A673 (cell line): Measurements from ENCODE around the gene BASP1. TPM values are rescaled to one million over a fixed set of nuclear protein-coding genes. Genes with fewer than 3 reads are reported as not detected.
A peak's percentile ranks its signal among the peaks of the same experiment; 100 is the strongest.

Experiments
- BruUV-seq: library from RNA; stranded (reverse); fragments of 400-500 nt; replicated peaks from 2 replicates; lab custom pipeline; 2021; lab: Mats Ljungman, UMichigan
- CTCF ChIA-PET: fragments of 300-600 bp; sonication (Branson Sonifier 250); formaldehyde crosslinking; loops from one replicate; lab custom pipeline; 2022; ENCODE audit warnings: antibody characterized with exemption; lab: Charles Lee
- POLR2A ChIA-PET: fragments of 300-600 bp; sonication (Branson Sonifier 250); formaldehyde crosslinking; loops from one replicate; lab custom pipeline; 2022; ENCODE audit warnings: antibody characterized with exemption; ENCODE audit not compliant: low non-redundant PET; lab: Charles Lee
- DNase-seq: peaks from one replicate; pipeline ENCODE4 v3.0.0-alpha.2; 2015; ENCODE audit warnings: low spot score
- H3K27ac ChIP-seq: fragments of 200-600 bp; sonication (generic); 2 replicates; pipeline ENCODE4 v1.5.1; 2016; ENCODE audit warnings: mixed run types, low read depth, mild to moderate bottlenecking, mixed read lengths, antibody characterized with exemption, low read length; ENCODE audit not compliant: poor library complexity, severe bottlenecking
- H3K27me3 ChIP-seq: fragments of 200-600 bp; sonication (generic); replicated peaks from 2 replicates; pipeline ENCODE4 v1.6.1; 2017; ENCODE audit warnings: mixed run types, low read depth, mild to moderate bottlenecking, mixed read lengths, antibody characterized with exemption, low read length; ENCODE audit not compliant: insufficient read depth, poor library complexity
- H3K36me3 ChIP-seq: fragments of 200-600 bp; sonication (generic); 2 replicates; pipeline ENCODE4 v1.6.1; 2016; ENCODE audit warnings: mixed run types, mild to moderate bottlenecking, mixed read lengths, antibody characterized with exemption, low read length; ENCODE audit not compliant: insufficient read depth, poor library complexity, severe bottlenecking
- H3K4me1 ChIP-seq: fragments of 200-600 bp; sonication (generic); 2 replicates; pipeline ENCODE4 v1.6.1; 2017; ENCODE audit warnings: mixed run types, mild to moderate bottlenecking, mixed read lengths, antibody characterized with exemption, low read length; ENCODE audit not compliant: insufficient read depth, poor library complexity, severe bottlenecking
- H3K4me3 ChIP-seq: fragments of 200-600 bp; sonication (generic); 2 replicates; pipeline ENCODE4 v1.5.1; 2016; ENCODE audit warnings: low read depth, mixed run types, mild to moderate bottlenecking, mixed read lengths, low read length; ENCODE audit not compliant: poor library complexity, severe bottlenecking
- H3K9me3 ChIP-seq: fragments of 200-600 bp; sonication (generic); 2 replicates; pipeline ENCODE4 v1.6.1; 2016; ENCODE audit warnings: mixed run types, low read depth, mild to moderate bottlenecking, mixed read lengths, antibody characterized with exemption, low read length; ENCODE audit not compliant: poor library complexity, severe bottlenecking
- CTCF ChIP-seq: fragments of 300-800, 200-600 bp; sonication (generic); conservative IDR thresholded peaks from 2 replicates; pipeline ENCODE4 v1.5.1; 2017; ENCODE audit warnings: low read depth, mild to moderate bottlenecking, antibody characterized with exemption, low read length, moderate library complexity, mixed read lengths
- EZH2 ChIP-seq: fragments of 200-600 bp; sonication (generic); IDR thresholded peaks from 2 replicates; pipeline ENCODE4 v1.6.1; 2017; ENCODE audit warnings: borderline replicate concordance, low read depth, mild to moderate bottlenecking, mixed read lengths, antibody characterized with exemption, low read length; ENCODE audit not compliant: poor library complexity, severe bottlenecking
- intact Hi-C: fragments of 100-400 bp; cut with micrococcal nuclease; formaldehyde crosslinking; loops from one replicate; pipeline ENCODE4 v1.10.0; 2022; ENCODE audit not compliant: unreplicated experiment
- total RNA-seq: library from RNA; stranded (reverse); gene quantifications from 2 replicates; pipeline ENCODE4 v1.2.3, GENCODE V29; 2021

Gene BASP1
- total RNA-seq, 1 experiment from 2014 or later, result 394 TPM

GRCh38 chr5:17216974-17217492 is 398 bp upstream of the BASP1 start:
- Histone ChIP-seq H3K27ac (peak overlapping the region; percentile 87), H3K4me1 (peaks cover 36% of the 10 kb centered on the region), H3K4me3 (peak overlapping the region; percentile 91), H3K27me3 (no peaks in the 10 kb centered on the region), H3K9me3 (no peaks in the 10 kb centered on the region), H3K36me3 (peaks cover 18% of the 10 kb centered on the region)
- peak; percentile 88 for DNase-seq
- TF ChIP-seq CTCF, result 0 out of 2 replicates have a peak, but pooled peaks have one; percentile 8
- TF ChIP-seq EZH2, result no peak
- ChIA-PET POLR2A (interaction anchor here (0.5 to 0.6 kb wide), 5 partner anchors 227 to 1696 kb away, joined by 3 to 8 read pairs (median 5); partner anchors contain the start of gene MYO10), CTCF (interaction anchor here (0.7 to 2.2 kb wide), 4 partner anchors 65 to 1094 kb away, joined by 3 to 10 read pairs (median 6); no protein-coding TSS in a partner anchor)
- intact Hi-C loops, result loop anchor here (1.0 to 10.0 kb wide), 6 partner anchors 220 to 1096 kb away; no protein-coding TSS in a partner anchor
- BruUV-seq, result no TSS peak

GRCh38 chr5:17218353-17219005 is 1.0 kb downstream of the BASP1 start:
- H3K9me3 ChIP-seq, result no peaks in the 10 kb centered on the region
- TF ChIP-seq CTCF (no peak), EZH2 (no peak)
- H3K27ac ChIP-seq, result peak overlapping the region; percentile 88
- POLR2A ChIA-PET, result no interaction called here
- CTCF ChIA-PET, result no interaction called here
- intact Hi-C loops, result loop anchor here (2.0 to 10.0 kb wide), 5 partner anchors 64 to 894 kb away; no protein-coding TSS in a partner anchor
- peak; percentile 66 for DNase-seq
- BruUV-seq, result no TSS peak
- H3K36me3 ChIP-seq, result peaks cover 31% of the 10 kb centered on the region
- H3K4me3 ChIP-seq, result peak overlapping the region; percentile 91
- H3K4me1 ChIP-seq, result peaks cover 43% of the 10 kb centered on the region
- H3K27me3 ChIP-seq, result no peaks in the 10 kb centered on the region

GRCh38 chr5:17219006-17219422 is 1.6 kb downstream of the BASP1 start:
- no TSS peak for BruUV-seq
- H3K9me3 ChIP-seq, result no peaks in the 10 kb centered on the region
- peaks cover 42% of the 10 kb centered on the region for H3K4me1 ChIP-seq
- no peaks in the 10 kb centered on the region for H3K27me3 ChIP-seq
- H3K4me3 ChIP-seq, result peak overlapping the region; percentile 91
- CTCF ChIA-PET, result no interaction called here
- POLR2A ChIA-PET, result no interaction called here
- H3K27ac ChIP-seq, result peak overlapping the region; percentile 88
- peaks cover 31% of the 10 kb centered on the region for H3K36me3 ChIP-seq
- intact Hi-C loops, result loop anchor here (2.0 to 10.0 kb wide), 5 partner anchors 64 to 894 kb away; no protein-coding TSS in a partner anchor
- peak; percentile 80 for DNase-seq
- no peak for TF ChIP-seq CTCF
